ENCODE data around the gene JPH4. TPM values are rescaled to one million over a fixed set of nuclear protein-coding genes. Genes with fewer than 3 reads are reported as not detected.

The JPH4 gene
- total RNA-seq, 1 donor from 2014 or later, result 7.4 TPM

DNA sequence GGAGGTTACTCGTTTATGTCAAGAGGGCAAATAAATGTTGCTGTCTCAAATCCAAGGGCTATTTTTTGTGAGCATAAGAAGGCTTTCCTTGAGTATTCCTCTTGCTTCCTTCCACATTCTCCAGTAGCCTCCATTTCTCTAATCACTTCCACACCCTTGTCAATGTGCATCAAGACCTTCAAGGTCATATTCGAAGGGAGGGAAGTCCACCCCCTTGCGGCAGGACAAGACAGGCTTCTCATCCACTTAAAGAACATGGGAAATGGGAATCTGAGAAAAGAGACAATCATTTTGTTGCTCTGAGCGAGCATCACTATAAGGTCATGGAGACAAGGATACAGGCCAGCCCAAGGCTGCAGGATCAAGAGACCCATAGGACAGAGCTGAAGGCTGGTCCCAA lies 44.4 kb upstream of the JPH4 start:
- Mint-ChIP-seq H3K27me3 (ENCODE audit: low read depth) (peaks cover 1% of the 10 kb centered on the region), H3K9me3 (peaks cover 66% of the 10 kb centered on the region)

DNA sequence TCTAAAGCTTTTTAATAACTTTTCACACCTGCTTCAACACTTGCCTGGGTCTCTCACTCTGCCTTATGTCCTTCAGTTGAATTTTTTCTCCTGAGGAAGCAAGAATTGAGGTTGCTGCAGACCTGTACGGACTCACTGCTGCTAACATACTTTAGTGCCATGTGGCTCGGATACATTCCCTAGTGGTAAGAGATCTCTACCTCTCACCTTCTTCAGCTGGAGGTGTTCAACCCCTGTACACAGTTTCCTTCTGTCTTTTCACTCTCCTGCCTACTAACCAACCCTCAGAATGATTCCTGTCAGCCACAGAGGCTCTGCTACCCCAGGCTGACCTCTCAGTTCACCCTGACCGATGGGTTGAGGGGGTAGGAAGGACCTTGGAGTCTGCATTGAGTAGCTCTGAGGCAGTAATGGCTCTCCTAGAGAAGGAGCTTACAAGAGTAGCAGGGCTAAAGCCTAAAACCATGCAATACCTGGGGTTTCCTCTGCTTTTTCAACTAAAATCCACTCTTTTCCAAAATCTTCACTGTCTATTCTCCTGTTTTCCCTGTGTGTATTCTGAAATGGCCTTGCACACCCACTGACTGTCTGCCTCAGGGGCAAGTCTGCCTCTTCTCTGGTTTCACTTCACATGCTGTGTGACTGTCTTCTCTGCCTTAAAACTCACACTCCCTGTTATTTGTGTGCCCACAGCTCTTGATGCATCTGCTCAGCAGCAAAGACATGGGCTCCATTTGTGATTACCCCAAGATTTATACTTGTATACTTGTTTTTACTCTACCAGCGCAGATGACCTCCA lies 43.5 kb upstream of the JPH4 start:
- Mint-ChIP-seq H3K27me3 (ENCODE audit: low read depth) (peaks cover 1% of the 10 kb centered on the region), H3K36me3 (peaks cover 5% of the 10 kb centered on the region), H3K9me3 (peaks cover 63% of the 10 kb centered on the region), H3K27ac (no peak overlapping the region), H3K4me1 (no peaks in the 10 kb centered on the region), H3K4me3 (no peak overlapping the region)
- no peak for DNase-seq (ENCODE audit: low spot score in 2 of 2, unreplicated experiment in 2 of 2)
- TF ChIP-seq, protein P1, sequence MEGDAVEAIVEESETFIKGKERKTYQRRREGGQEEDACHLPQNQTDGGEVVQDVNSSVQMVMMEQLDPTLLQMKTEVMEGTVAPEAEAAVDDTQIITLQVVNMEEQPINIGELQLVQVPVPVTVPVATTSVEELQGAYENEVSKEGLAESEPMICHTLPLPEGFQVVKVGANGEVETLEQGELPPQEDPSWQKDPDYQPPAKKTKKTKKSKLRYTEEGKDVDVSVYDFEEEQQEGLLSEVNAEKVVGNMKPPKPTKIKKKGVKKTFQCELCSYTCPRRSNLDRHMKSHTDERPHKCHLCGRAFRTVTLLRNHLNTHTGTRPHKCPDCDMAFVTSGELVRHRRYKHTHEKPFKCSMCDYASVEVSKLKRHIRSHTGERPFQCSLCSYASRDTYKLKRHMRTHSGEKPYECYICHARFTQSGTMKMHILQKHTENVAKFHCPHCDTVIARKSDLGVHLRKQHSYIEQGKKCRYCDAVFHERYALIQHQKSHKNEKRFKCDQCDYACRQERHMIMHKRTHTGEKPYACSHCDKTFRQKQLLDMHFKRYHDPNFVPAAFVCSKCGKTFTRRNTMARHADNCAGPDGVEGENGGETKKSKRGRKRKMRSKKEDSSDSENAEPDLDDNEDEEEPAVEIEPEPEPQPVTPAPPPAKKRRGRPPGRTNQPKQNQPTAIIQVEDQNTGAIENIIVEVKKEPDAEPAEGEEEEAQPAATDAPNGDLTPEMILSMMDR (IDR thresholded peaks at IDR 0.05; ENCODE audit: unreplicated experiment), result no peak

More for the DNA sequence above, 44.4 kb upstream of the JPH4 start:
- Mint-ChIP-seq H3K27ac (no peak overlapping the region), H3K4me3 (no peak overlapping the region), H3K4me1 (no peaks in the 10 kb centered on the region), H3K36me3 (peaks cover 5% of the 10 kb centered on the region)
- TF ChIP-seq, protein P1 (IDR thresholded peaks at IDR 0.05; ENCODE audit: unreplicated experiment), result no peak
- no peak for DNase-seq (ENCODE audit: low spot score in 2 of 2, unreplicated experiment in 2 of 2)

DNA sequence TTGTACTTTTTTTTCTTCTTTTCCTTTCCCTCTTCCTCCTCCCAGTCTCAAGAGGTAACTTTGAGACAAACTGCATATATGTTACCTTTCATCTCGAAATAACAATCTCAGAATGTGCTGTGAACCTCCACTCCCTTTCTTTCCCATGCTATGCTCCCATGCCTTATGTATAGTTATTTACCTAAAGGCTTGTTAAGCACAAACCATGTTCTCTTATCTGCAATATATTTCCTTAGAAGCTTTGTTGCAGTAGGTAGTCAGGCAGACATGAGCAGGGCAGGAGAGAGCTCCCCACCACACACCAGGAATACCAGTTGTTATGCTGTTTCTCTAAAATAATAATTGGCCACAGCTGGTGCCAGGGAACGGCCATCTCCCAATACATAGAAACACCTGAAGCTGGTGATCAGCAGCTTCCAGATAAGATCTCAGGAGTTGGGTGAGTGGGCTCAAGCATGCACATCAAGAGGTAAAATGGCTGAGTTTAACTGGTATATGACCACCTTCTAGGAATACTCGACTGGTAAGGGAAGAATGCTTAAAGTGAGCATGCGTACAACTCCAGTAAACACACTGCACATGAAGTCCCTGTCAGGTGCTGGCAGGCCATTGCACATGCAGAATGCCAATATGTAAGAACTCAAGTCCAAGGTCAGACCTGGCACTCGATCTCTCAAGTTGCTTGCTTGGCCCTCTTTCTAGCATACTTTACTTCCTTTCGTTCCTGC lies 42.8 kb upstream of the JPH4 start:
- H3K4me3 Mint-ChIP-seq, result no peak overlapping the region
- no peak overlapping the region for H3K27ac Mint-ChIP-seq
- peaks cover 63% of the 10 kb centered on the region for H3K9me3 Mint-ChIP-seq
- peaks cover 1% of the 10 kb centered on the region for H3K27me3 Mint-ChIP-seq (ENCODE audit: low read depth)
- TF ChIP-seq, protein P1 (IDR thresholded peaks at IDR 0.05; ENCODE audit: unreplicated experiment), result no peak
- H3K4me1 Mint-ChIP-seq, result no peaks in the 10 kb centered on the region
- peaks cover 5% of the 10 kb centered on the region for H3K36me3 Mint-ChIP-seq
- no peak for DNase-seq (ENCODE audit: low spot score in 2 of 2, unreplicated experiment in 2 of 2)

DNA sequence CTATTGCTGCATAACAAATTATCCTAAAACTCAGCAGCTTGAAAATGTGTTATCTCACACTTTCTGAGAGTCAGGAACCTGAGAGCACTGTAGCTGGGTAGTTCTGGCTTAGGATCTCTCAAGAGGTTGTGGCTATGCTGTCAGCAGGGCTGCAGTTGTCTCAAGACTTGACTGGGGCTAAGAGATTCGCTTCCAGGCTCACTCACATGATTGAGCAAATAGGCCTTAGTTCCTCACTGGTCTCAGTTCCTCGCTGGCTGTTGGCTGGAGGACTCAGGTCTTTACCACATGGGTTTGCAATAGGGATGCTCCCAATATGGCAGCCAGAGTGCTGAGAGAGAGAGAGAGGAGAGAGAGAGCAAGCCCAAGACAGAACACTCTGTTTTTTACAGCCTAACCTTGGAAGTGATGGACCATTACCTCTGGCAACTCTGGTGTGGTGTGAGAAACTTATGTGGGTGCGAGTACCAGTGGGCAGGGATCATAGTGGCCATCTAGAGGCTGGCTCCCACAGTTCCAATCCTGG lies 41.6 kb upstream of the JPH4 start:
- Mint-ChIP-seq H3K4me1 (no peaks in the 10 kb centered on the region), H3K27ac (no peak overlapping the region), H3K9me3 (peaks cover 55% of the 10 kb centered on the region), H3K36me3 (peaks cover 5% of the 10 kb centered on the region), H3K4me3 (no peak overlapping the region), H3K27me3 (ENCODE audit: low read depth) (peaks cover 1% of the 10 kb centered on the region)
- TF ChIP-seq, protein P1 (IDR thresholded peaks at IDR 0.05; ENCODE audit: unreplicated experiment), result no peak
- no peak for DNase-seq (ENCODE audit: low spot score in 2 of 2, unreplicated experiment in 2 of 2)

DNA sequence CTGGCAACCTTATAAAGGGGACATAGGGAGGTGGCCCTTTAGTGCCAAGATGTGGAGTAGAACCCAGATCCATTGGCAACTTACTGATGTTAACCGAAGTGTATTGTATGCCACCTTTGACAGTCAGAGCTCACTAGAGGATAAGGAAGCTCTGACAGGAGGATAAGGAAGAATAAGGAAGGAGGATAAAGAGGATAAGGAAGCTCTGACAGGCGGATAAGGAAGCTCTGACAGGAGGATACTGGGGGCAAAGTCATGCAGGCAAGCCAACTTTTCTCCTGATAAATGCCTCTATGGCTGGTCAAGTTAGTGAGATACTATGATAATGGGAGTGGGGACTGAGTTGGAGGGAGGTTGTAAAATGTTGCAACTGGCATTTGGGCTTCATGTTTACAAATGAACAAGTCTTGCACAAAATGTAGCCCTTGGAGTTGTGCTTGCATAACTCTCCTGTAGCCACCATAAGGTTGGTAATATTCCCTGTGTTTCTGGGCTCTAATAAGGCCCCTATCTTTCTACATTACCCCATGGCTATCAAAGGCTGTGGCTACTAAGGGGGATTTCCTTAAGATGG lies 39.9 kb upstream of the JPH4 start:
- H3K27ac Mint-ChIP-seq, result no peak overlapping the region
- H3K9me3 Mint-ChIP-seq, result peaks cover 46% of the 10 kb centered on the region
- no peak overlapping the region for H3K4me3 Mint-ChIP-seq
- H3K27me3 Mint-ChIP-seq (ENCODE audit: low read depth), result peaks cover 3% of the 10 kb centered on the region
- TF ChIP-seq, protein P1 (IDR thresholded peaks at IDR 0.05; ENCODE audit: unreplicated experiment), result no peak
- no peak for DNase-seq (ENCODE audit: low spot score in 2 of 2, unreplicated experiment in 2 of 2)
- H3K4me1 Mint-ChIP-seq, result no peaks in the 10 kb centered on the region
- no peaks in the 10 kb centered on the region for H3K36me3 Mint-ChIP-seq
